ENCODE data around the gene TNS3. TPM values are rescaled to one million over a fixed set of nuclear protein-coding genes. Genes with fewer than 3 reads are reported as not detected.
A peak's percentile ranks its signal among the peaks of the same experiment; 100 is the strongest.

Gene TNS3
- total and polyA plus RNA-seq, 2 of the 13 experiments (the other 11 are each of a cell fraction or from before 2014, with no cell fraction given), result 52.9 to 55.7 TPM

GRCh38 chr7:47277321-47277781, 304.6 kb downstream of the TNS3 start:
- CTCF ChIA-PET (ENCODE audit: low intra/inter-chr PET ratio, low total read pairs), result no interaction called here
- Histone ChIP-seq H3K27ac (ENCODE audit: extremely low read length, insufficient read depth, low read length) (no peak overlapping the region), H3K27me3 (ENCODE audit: control insufficient read depth in 1 of 2, insufficient read depth in 2 of 2, low read length in 2 of 2) (no peaks in the 10 kb centered on the region), H3K79me2 (ENCODE audit: insufficient read depth, low read length) (no peaks in the 10 kb centered on the region), H3K4me3 (replicated peaks in 1 of 3; ENCODE audit: insufficient read depth in 1 of 3, low read depth in 2 of 3, low read length in 3 of 3) (no peak overlapping the region), H3K4me2 (ENCODE audit: low read depth, low read length) (no peak overlapping the region), H3K36me3 (replicated peaks in 1 of 2; ENCODE audit: control insufficient read depth in 1 of 2, insufficient read depth in 2 of 2, low read length in 2 of 2) (peaks cover 31 to 59% of the 10 kb centered on the region in 2 experiments), H3K4me1 (ENCODE audit: insufficient read depth, low read length) (peaks cover 7% of the 10 kb centered on the region; the same call in 1 of the 2 replicates), H3K9me3 (ENCODE audit: low read length) (no peaks in the 10 kb centered on the region), H4K20me1 (ENCODE audit: insufficient read depth, low read length) (peaks cover 10% of the 10 kb centered on the region; the same call in 1 of the 2 replicates), H3K9ac (ENCODE audit: insufficient read depth, low read depth, low read length) (no peak overlapping the region), H2AFZ (ENCODE audit: low read length) (no peak overlapping the region)
- in situ Hi-C loops (cut with HindIII; ENCODE audit: extremely low pct_ligation_motif_present, low pct_unique_long_range_greater_than_20kb) (loop anchor here (25.0 kb wide), 1 partner anchor 560 kb away; no protein-coding TSS in a partner anchor), intact Hi-C loops (cut with micrococcal nuclease; ENCODE audit: unreplicated experiment) (no loop called here)
- no TSS peak for BruUV-seq (replicated peaks)
- WGBS (ENCODE audit: low lambda C conversion rate), result over 99% methylated on average over 13 of the region's 20 CpGs
- POLR2A ChIA-PET, result no interaction called here
- DNase-seq (ENCODE audit: low spot score) (no peak), ATAC-seq (no peak), FAIRE-seq (no peak)
- peak; percentile 73 for TF ChIP-seq AGO2 (optimal IDR thresholded peaks at IDR 0.05; ENCODE audit: low read depth, low read length)
- TF ChIP-seq RBM22 (optimal IDR thresholded peaks at IDR 0.05; ENCODE audit: low read length), result peak; percentile 50
- TF ChIP-seq SIX4 (CRISPR knock-in tag; IDR thresholded peaks at IDR 0.05), result no peak
- no peak for TF ChIP-seq REST (IDR thresholded peaks at IDR 0.05; ENCODE audit: borderline replicate concordance in 1 of 2, low read depth in 1 of 2, low read length in 2 of 2)
- no peak for TF ChIP-seq ZXDC (CRISPR knock-in tag; IDR thresholded peaks at IDR 0.05)

All from HepG2 (cell line).